Neural cell (in vitro differentiated cells): ENCODE results near the gene ALOXE3.

ENCODE experiments used
- EZH2 ChIP-seq: fragments of 200-600, 300-800 bp; shearing (Covaris generic), sonication (generic); IDR thresholded peaks from 2 replicates; pipeline ENCODE4 v1.6.1; 2014; ENCODE audit warnings: antibody characterized with exemption, low read length, borderline replicate concordance, mild to moderate bottlenecking; ENCODE audit not compliant: insufficient read depth, poor library complexity, severe bottlenecking
- MXI1 ChIP-seq: fragments of 450-650 bp; conservative IDR thresholded peaks from 2 replicates; pipeline ENCODE4 v1.6.1; 2014; ENCODE audit warnings: antibody characterized with exemption, mild to moderate bottlenecking; ENCODE audit not compliant: poor library complexity, severe bottlenecking
- POLR2AphosphoS5 ChIP-seq: IDR thresholded peaks from 2 replicates; pipeline ENCODE4 v1.6.1; 2012
- TAF1 ChIP-seq: IDR thresholded peaks from 2 replicates; pipeline ENCODE4 v1.6.1; 2012; ENCODE audit warnings: low read depth
- TF ChIP-seq, protein P1 (sequence below): fragments of 450-650 bp; IDR thresholded peaks from 2 replicates; pipeline ENCODE4 v1.5.1; 2014; ENCODE audit warnings: antibody characterized with exemption, mild to moderate bottlenecking, moderate library complexity; ENCODE audit not compliant: poor library complexity, severe bottlenecking

DNA sequence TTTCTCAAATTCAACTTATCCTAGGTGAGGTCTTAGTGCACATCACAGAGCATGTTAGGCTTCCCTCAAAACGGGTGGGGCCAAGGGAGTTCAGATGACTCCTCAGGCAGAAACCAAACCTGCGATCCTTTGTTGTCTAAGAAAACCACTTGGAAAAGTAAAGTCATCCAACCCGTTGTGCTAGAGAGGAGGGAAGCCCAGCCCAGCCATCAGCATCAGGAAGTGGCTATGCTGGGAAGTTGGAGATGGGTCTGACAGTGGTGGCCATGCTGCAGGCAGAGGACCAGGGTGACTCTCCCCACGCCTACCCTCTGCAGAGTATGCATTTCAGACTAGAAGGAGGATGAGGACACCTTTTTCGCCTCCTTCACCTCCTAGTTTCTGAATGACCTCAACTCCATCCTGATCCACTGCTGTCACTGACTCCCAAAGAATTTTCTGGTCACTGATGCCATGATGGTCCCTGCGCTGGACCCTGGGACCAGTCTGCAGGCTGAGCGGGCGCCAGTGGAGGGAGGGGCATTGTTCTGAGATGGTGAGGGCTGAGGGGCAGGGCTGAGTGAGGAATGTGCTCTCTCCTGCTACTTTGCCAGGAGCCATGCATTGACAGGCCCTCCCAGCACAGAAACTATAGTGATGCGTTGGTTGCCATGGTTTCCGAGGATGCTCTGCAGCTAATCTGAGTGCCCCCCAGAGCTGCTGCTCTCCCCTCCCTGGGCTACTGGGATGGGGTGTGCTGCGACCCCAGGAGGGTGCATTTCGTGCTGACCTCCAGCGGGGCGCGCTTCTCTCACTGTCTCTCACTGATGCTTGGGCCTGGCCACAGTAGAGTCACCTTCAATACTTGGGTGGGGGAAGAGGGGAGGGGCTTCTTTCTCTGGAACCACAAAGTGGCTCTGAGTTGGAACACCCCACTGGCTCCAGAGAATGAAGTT, 51.2 kb downstream of the ALOXE3 start:
- TF ChIP-seq, protein P1, sequence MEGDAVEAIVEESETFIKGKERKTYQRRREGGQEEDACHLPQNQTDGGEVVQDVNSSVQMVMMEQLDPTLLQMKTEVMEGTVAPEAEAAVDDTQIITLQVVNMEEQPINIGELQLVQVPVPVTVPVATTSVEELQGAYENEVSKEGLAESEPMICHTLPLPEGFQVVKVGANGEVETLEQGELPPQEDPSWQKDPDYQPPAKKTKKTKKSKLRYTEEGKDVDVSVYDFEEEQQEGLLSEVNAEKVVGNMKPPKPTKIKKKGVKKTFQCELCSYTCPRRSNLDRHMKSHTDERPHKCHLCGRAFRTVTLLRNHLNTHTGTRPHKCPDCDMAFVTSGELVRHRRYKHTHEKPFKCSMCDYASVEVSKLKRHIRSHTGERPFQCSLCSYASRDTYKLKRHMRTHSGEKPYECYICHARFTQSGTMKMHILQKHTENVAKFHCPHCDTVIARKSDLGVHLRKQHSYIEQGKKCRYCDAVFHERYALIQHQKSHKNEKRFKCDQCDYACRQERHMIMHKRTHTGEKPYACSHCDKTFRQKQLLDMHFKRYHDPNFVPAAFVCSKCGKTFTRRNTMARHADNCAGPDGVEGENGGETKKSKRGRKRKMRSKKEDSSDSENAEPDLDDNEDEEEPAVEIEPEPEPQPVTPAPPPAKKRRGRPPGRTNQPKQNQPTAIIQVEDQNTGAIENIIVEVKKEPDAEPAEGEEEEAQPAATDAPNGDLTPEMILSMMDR = no peak
- no peak for TF ChIP-seq TAF1
- TF ChIP-seq EZH2 = no peak
- no peak for TF ChIP-seq MXI1
- no peak for TF ChIP-seq POLR2AphosphoS5
